ENCODE results near the gene SORCS2.

GRCh38 chr4:7552466-7552865 lies 360.1 kb downstream of the SORCS2 start:
- TF ChIP-seq POLR2AphosphoS5 (IDR thresholded peaks at IDR 0.05; ENCODE audit: low read depth, low read length) (no peak), CTCF (IDR thresholded peaks at IDR 0.05) (no peak)

All from Panc1 (cell line).